ENCODE data around the gene TRMT5. TPM values are rescaled to one million over a fixed set of nuclear protein-coding genes. Genes with fewer than 3 reads are reported as not detected.

TRMT5 gene
- polyA plus RNA-seq, 1 of the 3 experiments (the other 2 are of a cell fraction): 4.0 TPM

GRCh38 chr14:61026526-61026925 is 45.6 kb upstream of the TRMT5 start:
- Histone ChIP-seq H3K27ac (ENCODE audit: low read depth in 2 of 2, low read length in 1 of 2) (peak overlapping the region; percentile 75 to 83; a peak in 3 of 4 replicates), H3K4me2 (no peak overlapping the region), H3K79me2 (ENCODE audit: insufficient read depth) (no peaks in the 10 kb centered on the region; the same call in 1 of the 2 replicates), H3K27me3 (ENCODE audit: insufficient read depth) (no peaks in the 10 kb centered on the region), H3K4me1 (ENCODE audit: control insufficient read depth in 1 of 2, insufficient read depth in 2 of 2, low read depth in 1 of 2, low read length in 1 of 2) (peaks cover 0 to 27% of the 10 kb centered on the region in 2 experiments; a peak in 3 of 4 replicates), H3F3A (replicated peaks; ENCODE audit: insufficient read depth) (peaks cover 19% of the 10 kb centered on the region), H3K36me3 (replicated peaks in 1 of 2; ENCODE audit: control insufficient read depth in 1 of 2, insufficient read depth in 2 of 2, low read length in 1 of 2) (peaks cover 0 to 13% of the 10 kb centered on the region in 2 experiments), H3K9me2 (no peaks in the 10 kb centered on the region), H3K4me3 (ENCODE audit: low read depth in 2 of 2, low read length in 1 of 2) (no peak overlapping the region), H3K9ac (peak overlapping the region; percentile 42; the same call in 1 of the 2 replicates), H4K20me1 (ENCODE audit: insufficient read depth) (no peaks in the 10 kb centered on the region), H3K9me3 (no peaks in the 10 kb centered on the region), H2AFZ (ENCODE audit: low read depth) (no peak overlapping the region; the same call in 1 of the 2 replicates)
- CTCF ChIA-PET: interaction anchor here (0.7 to 2.7 kb wide), 11 partner anchors 8 to 401 kb away, joined by 3 to 14 read pairs (median 9); partner anchors contain the start of genes SLC38A6 and TRMT5
- DNase-seq: no peak
- 93% methylated on average over 2 of the region's 2 CpGs for WGBS (ENCODE audit: low lambda C conversion rate)
- TF ChIP-seq SMC3 (IDR thresholded peaks at IDR 0.05; ENCODE audit: low read depth, low read length): no peak
- TF ChIP-seq RAD21 (IDR thresholded peaks at IDR 0.05; ENCODE audit: low read length): no peak
- no peak for TF ChIP-seq PBX3 (IDR thresholded peaks at IDR 0.05)
- no peak for TF ChIP-seq FOSL2 (IDR thresholded peaks at IDR 0.05; ENCODE audit: borderline replicate concordance, low read depth)
- TF ChIP-seq GABPA (IDR thresholded peaks at IDR 0.05; ENCODE audit: low read depth): no peak
- TF ChIP-seq JUND (IDR thresholded peaks at IDR 0.05): no peak
- TF ChIP-seq EZH2phosphoT487 (IDR thresholded peaks at IDR 0.05; ENCODE audit: borderline replicate concordance, low read depth): no peak
- no peak for TF ChIP-seq MAX (IDR thresholded peaks at IDR 0.05; ENCODE audit: low read depth)
- no peak for TF ChIP-seq FOXM1 (IDR thresholded peaks at IDR 0.05; ENCODE audit: low read depth)
- no peak for TF ChIP-seq FOXJ3 (CRISPR knock-in tag; IDR thresholded peaks at IDR 0.05)
- TF ChIP-seq USF1 (IDR thresholded peaks at IDR 0.05; ENCODE audit: borderline replicate concordance, low read depth): no peak
- TF ChIP-seq SIN3A (IDR thresholded peaks at IDR 0.05; ENCODE audit: borderline replicate concordance, low read depth, low read length): no peak
- TF ChIP-seq TEAD4 (IDR thresholded peaks at IDR 0.05; ENCODE audit: borderline replicate concordance, insufficient read depth): no peak
- TF ChIP-seq POLR2AphosphoS5 (IDR thresholded peaks at IDR 0.05; ENCODE audit: low read depth, low read length): no peak
- no peak for TF ChIP-seq ELF1 (IDR thresholded peaks at IDR 0.05)
- TF ChIP-seq TAF1 (IDR thresholded peaks at IDR 0.05; ENCODE audit: borderline replicate concordance, low read depth, low read length): no peak
- TF ChIP-seq TCF12 (IDR thresholded peaks at IDR 0.05): no peak
- TF ChIP-seq YY1 (IDR thresholded peaks at IDR 0.05; ENCODE audit: low read depth): no peak
- no peak for TF ChIP-seq RFX5 (IDR thresholded peaks at IDR 0.05; ENCODE audit: low read length)
- POLR2A ChIA-PET: no interaction called here

Data from SK-N-SH (cell line).